HG02840 (cell line): ENCODE data around the gene TLR5.

Experiments used
- ATAC-seq: cut with Tn5 transposase; IDR thresholded peaks from one replicate; pipeline ENCODE4 v1.9.1; 2021; ENCODE audit warnings: mild to moderate bottlenecking, moderate library complexity, moderate number of reproducible peaks; ENCODE audit not compliant: unreplicated experiment, low FRiP score

The TLR5 gene

DNA sequence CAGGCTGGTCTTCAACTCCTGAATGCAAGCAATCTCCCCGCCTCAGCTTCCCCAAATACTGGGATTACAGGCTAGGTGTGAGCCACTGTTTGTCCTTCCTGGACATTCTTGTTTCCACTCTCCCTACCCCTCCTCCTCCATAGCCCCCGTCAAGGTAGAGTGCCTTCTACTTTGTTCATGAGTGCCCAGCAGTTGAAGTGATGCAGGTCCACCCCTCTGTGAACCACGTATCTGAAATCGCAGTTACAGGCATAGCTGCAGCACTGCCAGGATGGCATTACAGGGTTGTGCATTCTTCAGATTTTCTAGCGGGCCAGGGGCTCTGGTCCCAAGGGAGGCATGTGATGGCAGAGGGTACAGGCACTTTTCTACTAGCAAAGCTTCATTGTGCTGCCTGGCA is 7.4 kb upstream of the TLR5 start:
- ATAC-seq, result no peak

DNA sequence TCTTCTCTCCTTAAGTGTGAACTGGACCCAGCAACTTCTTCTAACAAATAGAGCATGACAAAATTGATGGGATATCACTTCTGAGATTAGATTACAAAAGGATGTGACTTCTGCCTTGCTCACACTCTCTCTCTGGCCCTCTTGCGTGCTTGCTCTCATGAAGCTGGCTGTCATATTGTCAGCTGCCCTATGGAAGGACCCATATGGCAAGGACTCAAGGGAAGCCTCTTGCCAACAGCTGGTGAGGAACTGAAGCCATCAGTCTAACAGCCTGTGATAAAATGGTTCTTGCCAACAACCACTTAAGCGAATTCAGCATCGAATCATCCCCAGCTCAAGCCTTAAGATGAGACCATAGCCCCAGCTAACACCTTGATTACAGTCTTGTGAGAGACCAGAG is 4.8 kb upstream of the TLR5 start:
- no peak for ATAC-seq

DNA sequence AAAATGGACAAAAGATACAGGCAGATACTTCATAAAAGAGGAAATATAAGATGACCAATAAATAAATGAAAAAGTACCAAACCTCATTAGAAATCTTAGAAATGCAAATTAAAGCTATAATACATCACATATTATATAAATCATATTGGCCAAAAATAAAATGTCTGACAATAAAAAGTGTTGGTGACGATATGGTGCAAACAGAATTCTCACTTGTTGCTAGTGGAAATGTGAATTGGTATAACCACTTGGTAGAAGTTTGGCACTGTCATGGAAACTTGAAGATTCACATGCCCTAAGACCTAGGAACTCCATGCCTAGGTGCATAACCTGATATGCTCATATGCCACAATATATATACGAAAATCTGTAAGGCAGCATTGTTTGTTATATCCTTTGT is 4.4 kb upstream of the TLR5 start:
- ATAC-seq, result no peak

DNA sequence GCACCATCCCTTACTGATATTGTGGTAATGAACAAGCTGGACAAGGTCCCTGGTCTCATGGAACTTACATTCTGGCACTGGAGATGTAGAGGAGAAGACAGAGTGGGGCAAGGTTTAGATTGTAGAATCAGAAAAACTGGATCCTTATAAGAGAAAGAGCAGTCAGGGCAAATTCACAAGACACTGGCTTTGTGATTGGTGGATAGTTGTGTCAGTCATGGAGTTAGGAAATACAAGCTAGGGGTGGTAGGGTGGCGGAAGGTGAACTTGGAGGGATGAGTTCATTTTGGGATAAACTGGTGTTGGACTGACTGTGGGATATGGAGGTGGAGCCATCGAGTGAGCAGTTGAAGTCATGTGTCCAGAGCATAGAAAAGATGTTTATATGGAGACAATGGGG is 3.7 kb upstream of the TLR5 start:
- no peak for ATAC-seq

DNA sequence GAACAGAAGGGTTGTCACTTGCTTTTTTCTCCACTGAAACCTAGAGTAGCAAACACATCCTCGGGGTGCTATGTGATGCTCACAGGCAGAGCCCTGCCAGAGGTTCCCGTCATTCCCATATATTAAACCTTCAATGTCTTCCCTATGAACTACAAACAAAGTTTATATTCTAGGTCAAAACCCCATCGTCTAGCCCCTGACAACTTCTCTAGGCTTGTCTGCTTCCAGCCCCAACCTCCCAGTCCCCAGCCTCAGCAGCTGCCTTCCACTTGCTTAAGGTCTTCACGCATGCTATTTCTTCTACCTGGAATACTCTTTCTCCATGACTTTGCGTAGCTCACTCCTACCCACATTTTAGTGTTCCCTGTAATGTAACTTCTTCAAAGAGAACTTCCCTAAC is 1.9 kb upstream of the TLR5 start:
- ATAC-seq, result no peak

DNA sequence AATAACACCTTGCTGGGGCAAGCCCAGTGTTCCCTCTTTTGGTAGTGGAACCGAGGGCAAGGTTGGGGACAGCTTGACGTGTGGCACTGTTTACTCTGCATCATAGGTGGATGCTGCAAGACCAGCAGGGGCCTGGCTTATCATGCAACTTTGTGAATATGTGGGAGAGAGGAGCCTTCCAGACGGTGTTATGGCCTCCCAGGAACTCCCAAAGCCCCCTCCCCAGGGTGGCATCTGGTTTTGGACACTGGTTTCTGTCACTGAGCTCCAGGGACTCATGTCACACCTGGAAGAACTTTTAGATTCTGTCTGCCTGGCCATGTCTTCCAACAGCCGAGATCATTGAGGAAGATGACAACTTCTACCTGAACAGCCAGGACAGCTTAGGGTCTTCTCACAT is 1.4 kb upstream of the TLR5 start:
- ATAC-seq, result no peak

DNA sequence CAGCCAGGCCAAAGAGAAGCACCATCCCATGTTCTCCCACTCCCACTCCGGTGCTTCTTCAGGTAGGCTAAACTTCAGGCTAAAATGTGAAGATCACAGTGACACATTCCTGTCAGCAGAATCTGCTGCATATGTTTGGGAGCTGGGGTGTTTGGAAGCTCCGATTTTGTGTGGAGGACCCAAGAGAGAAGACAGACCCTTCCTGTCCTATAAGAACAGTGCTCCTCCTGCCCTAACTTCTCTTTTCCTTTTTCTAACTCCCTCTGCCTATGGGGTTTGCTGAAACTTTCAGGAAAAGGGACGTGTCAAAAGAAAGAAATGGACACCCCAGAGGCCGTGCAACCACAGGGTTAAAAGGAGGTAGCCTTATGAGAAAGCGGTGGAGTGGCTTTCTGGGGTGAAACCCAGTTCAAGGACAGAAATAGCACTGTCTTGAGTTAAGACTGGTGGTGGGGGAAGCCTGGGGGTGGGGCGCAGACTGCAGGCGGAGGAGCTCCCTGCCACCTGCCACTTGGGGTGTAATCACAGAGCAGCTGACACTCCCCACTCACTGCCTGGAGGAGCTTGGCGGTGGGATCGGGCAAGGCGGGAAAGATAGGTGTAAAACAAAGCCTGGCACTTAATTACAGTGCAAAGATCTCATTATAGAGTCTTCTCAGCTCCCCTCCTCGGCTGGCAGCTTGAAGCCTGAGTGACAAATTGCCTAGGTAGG is 645 bp upstream of the TLR5 start:
- ATAC-seq, result no peak

DNA sequence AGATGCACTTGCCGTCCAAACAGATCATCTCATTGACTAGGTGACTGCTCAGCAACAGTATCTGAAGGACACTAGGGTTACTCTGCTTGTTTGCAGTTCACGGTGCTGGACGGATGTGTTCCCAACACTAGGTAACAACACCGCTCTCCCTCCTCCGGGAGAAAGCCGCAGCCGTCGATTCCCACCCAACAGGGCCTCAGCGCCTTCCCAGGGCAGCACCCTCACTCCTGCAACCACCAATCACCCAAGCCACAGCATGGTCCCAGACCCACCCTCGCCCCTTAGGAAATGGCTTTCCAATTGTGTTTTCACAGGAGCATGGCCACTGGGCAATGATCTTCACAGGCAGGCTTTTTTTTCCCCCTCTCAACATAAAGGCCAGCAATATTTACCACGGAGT is 779 bp downstream of the TLR5 start:
- ATAC-seq, result no peak

DNA sequence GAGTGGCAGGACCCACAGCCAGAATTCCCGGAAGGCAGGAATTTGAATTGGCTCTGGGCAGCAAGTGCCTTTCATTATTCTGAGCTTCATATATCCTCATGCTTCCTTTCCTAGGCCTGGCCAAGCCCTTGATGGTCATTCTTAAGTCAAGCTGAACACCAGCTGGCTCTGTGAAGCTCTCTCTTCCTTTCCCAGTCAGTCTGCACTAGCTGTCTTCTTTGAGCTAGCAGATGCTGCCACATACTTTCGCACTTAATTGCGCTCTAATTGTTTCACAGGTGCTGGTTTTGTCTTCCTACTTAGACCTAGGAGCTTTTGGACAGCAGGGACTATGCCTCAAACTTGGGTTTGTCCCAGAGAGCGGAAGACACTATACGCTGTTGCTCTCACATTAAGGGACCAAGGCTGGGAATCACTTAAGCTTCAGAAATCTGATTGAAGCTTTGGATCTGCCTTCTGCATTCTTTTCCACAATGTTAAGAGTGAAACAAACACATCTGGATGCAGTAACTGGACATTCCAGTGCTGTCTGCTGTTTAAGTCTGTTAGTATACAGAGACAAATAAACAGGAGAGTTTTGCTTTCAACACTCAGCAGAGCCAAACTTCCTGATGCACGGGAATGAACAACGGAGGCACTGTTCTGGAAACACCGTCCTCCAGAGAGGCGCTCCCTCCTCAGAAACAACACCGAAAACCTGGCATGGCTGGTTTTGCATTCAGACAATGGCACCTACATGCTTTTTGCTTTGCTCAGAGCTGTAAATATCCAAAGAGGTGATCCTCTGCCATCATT is 2.2 kb downstream of the TLR5 start:
- no peak for ATAC-seq

DNA sequence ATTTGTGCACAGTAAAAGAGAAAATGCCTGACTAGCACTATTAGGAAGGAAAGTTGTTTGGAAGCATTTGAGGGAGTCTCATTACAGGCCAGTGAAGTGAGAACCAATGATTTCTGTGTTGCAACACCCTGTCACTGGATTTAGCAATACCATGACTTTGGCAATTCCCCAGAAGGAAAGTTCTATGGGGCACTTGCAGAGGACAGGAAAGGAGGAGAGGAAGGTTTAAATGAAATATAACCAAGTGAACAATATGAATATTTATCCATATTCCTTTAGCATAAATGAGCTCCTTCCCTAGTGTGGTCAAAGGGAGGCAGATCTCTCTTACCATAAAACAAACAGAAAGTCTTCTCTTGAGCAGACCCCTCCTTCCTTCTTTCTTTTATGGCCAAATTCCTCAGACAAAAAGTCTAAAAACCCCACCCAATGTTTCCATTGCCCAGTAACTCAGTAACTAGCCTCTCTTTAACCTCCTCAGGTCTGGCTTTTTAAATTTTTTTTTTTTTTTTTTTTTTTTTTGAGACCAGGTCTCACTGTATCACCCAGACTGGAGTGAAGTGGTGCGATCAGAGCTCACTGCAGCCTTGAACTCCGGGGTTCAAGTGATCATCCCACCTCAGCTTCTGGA is 5.5 kb downstream of the TLR5 start:
- ATAC-seq, result no peak

DNA sequence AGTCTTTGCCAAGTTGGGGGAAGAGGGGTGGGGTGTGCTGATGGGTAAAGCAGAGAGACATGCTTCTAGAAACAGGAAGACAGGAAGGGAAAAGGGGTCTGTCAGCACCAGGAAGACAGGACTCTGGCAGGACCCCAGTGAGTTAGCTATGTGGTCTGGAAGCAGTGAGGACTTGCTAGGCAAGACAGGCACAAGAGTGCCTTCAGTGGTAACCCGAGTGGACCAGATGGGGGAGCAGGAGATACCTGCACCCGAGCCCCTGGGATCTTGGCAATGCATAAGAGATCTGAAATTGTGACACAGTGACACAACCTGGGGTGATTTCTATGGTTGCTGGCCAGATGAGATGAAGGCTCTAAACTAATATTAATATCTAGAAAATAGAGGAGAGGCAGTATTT is 7.0 kb downstream of the TLR5 start:
- ATAC-seq, result no peak

DNA sequence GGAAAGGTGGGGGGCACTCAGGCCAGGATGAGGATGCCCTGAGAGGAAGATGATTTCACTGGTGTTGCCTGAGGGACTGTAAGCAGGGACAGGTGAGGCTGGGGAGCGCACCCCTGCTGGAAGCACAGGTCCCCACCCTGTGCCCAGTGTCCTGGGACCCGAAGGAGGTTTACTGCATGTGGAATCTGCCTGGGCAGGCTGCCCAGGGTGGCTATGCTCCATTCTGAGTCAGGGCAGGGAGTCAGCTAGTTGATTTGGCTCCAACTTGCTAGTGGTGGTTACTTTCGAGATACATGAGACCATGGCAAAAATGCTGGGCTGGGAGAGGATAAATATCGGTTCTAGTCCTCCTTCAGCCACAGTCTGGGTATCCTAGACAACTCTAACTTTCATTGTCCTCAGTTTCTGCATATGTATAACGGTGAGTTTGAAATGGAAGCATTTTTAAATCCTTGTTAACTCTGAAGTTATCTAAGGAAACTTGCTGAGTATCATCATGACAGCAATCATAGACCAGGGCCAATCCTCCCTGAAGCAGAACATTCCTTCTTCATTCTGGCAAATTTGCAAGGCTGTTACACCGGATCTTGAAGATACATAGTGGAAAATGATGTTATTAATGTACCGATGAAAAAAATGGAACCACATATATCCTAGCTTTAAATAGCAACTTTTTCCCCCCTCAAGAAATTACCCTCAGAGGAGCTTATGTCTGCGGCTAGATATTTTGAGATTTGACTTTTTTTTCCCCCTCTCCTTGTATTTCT is 7.7 kb downstream of the TLR5 start:
- ATAC-seq, result no peak

DNA sequence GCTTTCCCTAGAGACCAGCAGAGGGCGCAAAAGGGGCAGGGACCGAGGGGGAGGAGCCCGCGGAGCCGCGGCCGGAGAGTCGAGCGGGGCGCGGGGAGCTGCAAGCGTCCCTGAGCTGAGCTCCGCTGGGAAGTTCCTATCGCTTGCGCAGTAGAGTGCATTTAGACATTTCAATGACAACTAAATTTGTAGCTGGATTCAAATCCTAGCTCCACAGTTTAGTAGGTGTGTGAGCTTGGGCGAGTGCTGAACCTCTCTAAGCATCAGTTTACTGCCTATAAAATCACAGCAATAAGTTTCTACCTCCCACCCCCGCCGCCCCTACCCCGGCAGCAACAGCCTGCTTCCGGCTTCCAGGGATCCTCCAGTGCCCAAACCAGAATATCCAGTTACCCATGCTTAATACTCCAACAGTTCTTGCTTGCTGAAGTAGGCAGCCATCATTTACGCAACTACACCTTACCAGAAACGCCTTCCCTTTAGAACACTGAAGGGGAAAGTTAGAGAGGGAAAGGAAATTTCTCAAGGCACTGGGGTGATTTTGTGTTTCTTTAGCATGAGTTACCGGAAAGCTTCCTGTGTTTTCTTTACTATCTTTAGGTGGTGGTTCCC is 9.1 kb downstream of the TLR5 start:
- ATAC-seq, result peak; percentile 71

DNA sequence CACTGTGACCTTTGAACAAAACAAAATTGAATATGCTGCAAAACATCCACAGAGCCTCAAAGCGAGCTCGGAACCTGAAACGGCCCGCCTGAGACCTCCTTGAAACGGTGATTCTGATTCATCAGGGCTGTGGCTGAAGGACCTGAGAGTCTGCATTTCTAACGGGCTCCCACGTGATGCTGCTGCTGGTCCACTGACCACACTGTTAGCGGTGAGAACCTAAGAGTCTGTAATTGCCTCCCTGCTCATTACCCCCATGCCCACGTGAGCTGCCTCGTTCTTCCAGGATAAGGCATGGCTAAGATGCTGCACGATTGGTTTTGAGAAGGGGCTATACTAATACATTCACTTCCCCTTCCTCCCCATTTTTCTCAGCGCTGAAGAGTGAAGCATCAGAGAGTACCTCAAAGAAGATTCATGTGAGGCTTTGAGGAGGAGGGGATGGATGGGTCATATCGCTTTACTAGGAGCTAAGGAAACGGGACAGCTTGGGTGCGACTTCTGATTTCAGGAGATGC is 9.7 kb downstream of the TLR5 start:
- ATAC-seq, result no peak

DNA sequence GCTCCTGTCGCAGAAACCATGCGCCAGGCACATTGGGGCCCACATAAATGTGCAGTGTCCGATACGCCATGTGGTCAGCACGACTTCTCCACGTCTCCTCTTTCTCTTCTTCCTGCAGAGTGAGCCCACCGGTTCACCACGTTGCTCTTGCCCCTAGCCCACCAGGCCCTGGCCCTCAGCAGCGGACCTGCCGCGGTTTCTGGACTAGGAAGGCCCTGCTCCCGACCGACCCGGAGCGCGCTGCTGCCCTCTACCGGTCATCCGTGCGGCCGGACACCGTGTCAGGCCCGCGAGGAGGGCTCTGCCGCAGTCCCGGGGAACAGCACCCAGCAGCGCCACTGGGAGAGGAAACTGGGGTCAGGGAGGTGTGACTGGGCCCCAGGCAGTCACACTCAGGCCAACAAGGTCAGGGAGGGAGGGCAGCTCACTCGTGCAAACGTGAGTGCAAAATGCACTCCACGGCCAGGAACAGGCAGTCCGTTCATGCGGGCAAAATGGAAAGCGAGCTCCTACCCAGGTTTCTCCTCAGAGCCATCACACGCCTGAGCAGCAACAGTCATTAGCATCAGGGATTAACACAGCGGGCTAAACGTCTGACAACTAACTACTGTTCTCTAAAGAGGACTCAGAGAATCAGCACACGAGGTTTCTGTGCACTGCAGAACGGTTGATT is 13.7 kb downstream of the TLR5 start:
- ATAC-seq, result no peak

DNA sequence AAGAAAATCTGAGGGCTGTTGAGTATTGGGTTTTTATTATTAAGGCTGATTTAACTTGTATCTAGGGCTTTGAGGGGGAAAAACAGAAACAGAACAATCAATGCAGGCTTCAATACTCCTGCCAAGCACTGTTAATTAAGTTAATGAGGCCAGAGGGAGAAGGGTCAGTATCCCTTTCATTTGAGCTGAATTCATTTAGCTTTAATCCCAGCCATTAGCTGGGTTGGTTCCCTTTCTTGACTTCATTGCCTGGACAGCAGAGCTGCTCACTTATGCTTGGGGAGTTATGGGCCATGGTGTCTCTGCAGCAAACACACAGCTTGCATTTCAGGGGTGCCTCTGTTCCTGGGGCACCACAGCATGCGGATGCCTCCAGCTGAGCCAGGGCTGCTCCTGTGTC is 16.3 kb downstream of the TLR5 start:
- ATAC-seq, result no peak

DNA sequence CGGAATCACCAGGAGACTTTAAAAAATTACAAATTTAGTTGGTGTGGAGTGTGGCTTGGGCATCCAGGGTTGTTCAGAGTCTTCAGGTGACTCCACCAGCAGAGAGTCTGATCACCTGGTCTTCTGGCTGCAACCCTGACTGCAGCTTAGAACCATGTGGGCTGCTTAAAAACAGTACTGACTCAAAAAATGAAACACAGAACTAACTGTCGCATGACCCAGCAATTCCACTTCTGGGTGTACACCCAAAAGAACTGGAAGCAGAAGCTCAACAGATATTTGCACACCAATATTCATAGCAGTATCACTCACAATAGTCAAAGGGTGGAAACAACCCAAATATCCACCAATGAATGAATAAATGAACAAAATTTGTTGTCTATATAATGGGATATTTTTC is 17.3 kb downstream of the TLR5 start:
- ATAC-seq, result no peak

DNA sequence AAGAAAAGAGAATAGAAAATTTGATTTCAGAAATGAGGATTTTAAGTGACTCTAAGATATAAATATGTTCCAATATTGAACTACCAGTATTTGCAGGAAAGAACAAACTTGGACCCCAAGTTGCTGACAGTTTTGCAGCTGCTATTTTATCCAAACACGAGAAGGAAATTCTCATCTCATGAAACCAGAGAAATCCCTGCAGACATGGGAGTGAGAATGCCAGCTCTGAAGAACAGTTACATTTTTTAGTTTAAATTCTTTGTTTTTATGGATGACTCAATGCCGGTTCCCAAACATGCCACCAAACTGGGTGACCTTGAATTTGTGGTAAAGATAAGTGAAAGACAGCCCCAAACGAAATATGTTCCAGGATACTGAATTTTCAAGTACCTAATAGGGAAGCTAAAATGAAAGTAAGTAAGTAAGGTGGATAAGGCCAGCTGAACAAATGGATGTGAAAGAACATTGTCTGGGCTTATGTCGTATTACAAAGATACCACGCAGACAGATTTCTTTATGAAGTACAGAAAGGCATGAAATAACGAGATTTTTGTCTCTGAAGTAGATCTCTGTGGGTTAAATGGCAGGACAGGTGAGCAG is 19.9 kb downstream of the TLR5 start:
- ATAC-seq, result no peak

DNA sequence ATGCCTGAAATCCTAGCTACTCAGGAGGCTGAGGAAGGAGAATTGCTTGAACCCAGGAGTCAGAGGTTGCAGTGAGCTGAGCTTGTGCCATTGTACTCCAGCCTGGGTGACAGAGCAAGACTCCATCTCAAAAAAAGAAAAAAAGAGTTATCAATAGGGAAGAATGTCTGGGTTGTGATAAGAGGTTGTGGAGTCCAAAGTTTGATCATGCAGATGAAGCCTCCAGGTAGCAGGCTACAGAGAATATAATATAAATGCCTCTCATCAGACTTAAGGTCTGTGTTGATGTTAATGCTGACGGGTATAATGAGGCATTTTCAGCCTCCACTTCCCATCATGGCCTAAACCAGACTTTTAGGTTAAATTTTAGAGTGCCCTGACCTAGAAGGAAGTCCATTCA is 24.6 kb downstream of the TLR5 start:
- no peak for ATAC-seq
